Ovary (tissue), 9 donors: Measurements from ENCODE around the gene WDR1. TPM values are rescaled to one million over a fixed set of nuclear protein-coding genes. Genes with fewer than 3 reads are reported as not detected.

Experiments used
- DNase-seq, 5 donors: peaks; one replicate each; pipeline ENCODE4 v3.0.0-alpha.2; 2019 to 2020
- H3K27ac ChIP-seq, 2 donors: fragments of 200-600 bp; one replicate each; pipeline versions ENCODE4 v1.5.1 to v1.8.0; 2019 to 2022
- H3K27me3 ChIP-seq: fragments of 200-600 bp; one replicate; pipeline ENCODE4 v1.8.0; 2022
- H3K36me3 ChIP-seq: fragments of 200-600 bp; sonication (generic); one replicate; pipeline ENCODE4 v1.5.1; 2019
- H3K4me1 ChIP-seq: one replicate; pipeline ENCODE4 v1.8.1; 2013; ENCODE audit warnings: mild to moderate bottlenecking, moderate library complexity; ENCODE audit not compliant: insufficient read depth
- H3K4me3 ChIP-seq: fragments of 200-600 bp; sonication (generic); one replicate; pipeline ENCODE4 v1.5.1; 2017
- H3K9me3 ChIP-seq, 2 donors: fragments of 200-600 bp in 1 of 2; sonication (generic) in 1 of 2; one replicate each; pipeline versions ENCODE4 v1.5.1 to v1.8.1; 2013 to 2019; ENCODE audit warnings: mild to moderate bottlenecking in 1 of 2, moderate library complexity in 1 of 2
- CTCF ChIP-seq, 3 donors: fragments of 450-650 bp in 2 of 3; fragments of 200-600 bp in 1 of 3; IDR thresholded peaks; one replicate each; pipeline versions ENCODE4 v1.5.1 to v1.8.0; 2016 to 2022; ENCODE audit warnings: antibody characterized with exemption in 3 of 3, mild to moderate bottlenecking in 1 of 3
- EP300 ChIP-seq: sonication (generic); formaldehyde crosslinking; IDR thresholded peaks from one replicate; pipeline ENCODE4 v1.6.1; 2017; ENCODE audit warnings: antibody characterized with exemption
- POLR2A ChIP-seq: fragments of 450-650 bp; IDR thresholded peaks from one replicate; pipeline ENCODE4 v1.6.1; 2017; ENCODE audit warnings: antibody characterized with exemption, mild to moderate bottlenecking, moderate library complexity
- WGBS, 3 donors: extraction: QIAGEN DNeasy Blood & Tissue Kit in 1 of 3; methylation state at CpG; one replicate each; pipeline versions ENCODE4 v1.1.5 to v1.1.7; 2013 to 2017; 5-methylcytosine and 5-hydroxymethylcytosine counted together
- intact Hi-C, 4 donors: fragments of 100-400 bp; cut with DNase I; formaldehyde crosslinking; loops; one replicate each; pipeline versions ENCODE4 v1.11.0 to v1.15.1; 2022 to 2023
- polyA plus RNA-seq, 2 donors: library from polyadenylated mRNA; stranded (reverse); fragments of 200-250 nt in 1 of 2; fragments of 350-450 nt in 1 of 2; fragmentation: Illumina TruSeq in 1 of 2; extraction: RNeasy Lipid Tissue Mini Kit (QIAGEN cat#74804) in 1 of 2; gene quantifications; one replicate each; pipeline ENCODE4 v1.2.3, GENCODE V29; 2013 to 2014
- total RNA-seq, 7 donors: library from RNA; depleted of rRNA in 2 of 7; stranded (reverse); fragments of >200 nt in 2 of 7; fragmentation: NEBNext Ultra II Directional in 3 of 7; extraction: Animal tissue kit (Norgen Biotek cat#: 25700) in 3 of 7; gene quantifications; one replicate each; pipeline versions ENCODE4 v1.1.0 to v1.2.4, GENCODE V29; 2016 to 2023
- donor health status: DM: no; HTN: no; CAD: no; lungs with moderate emphysema.
- donor health status: DM: no; HTN: no; CAD: no.
- donor health status: Bipolar disorder and iron deficiency.
- donor health status: DM: yes; HTN: yes; CAD: no.
- donor health status: DM: no; HTN: no; CAD: no.
- donor health status: DM: yes; HTN: yes; CAD: no.

The WDR1 gene
- total and polyA plus RNA-seq, 9 donors, result 67.2 to 352 (median 260) TPM

- DNase-seq, result no peak
- H3K27me3 ChIP-seq, result no peaks in the 10 kb centered on the region
Observed at GRCh38 chr4:10153161-10153560, 36.6 kb upstream of the WDR1 start.

GRCh38 chr4:10151182-10151581 is 34.6 kb upstream of the WDR1 start:
- WGBS, 3 donors, result 87 to 90% (median 90%) methylated on average over 5 of the region's 5 CpGs
- no peak overlapping the region for H3K27ac ChIP-seq
- no peaks in the 10 kb centered on the region for H3K4me1 ChIP-seq
- TF ChIP-seq POLR2A (no peak), CTCF (IDR thresholded peaks at IDR 0.05) (no peak), EP300 (no peak)
- H3K9me3 ChIP-seq, result no peaks in the 10 kb centered on the region
- no peaks in the 10 kb centered on the region for H3K27me3 ChIP-seq
- H3K36me3 ChIP-seq, result no peaks in the 10 kb centered on the region
- DNase-seq, result no peak
- no peak overlapping the region for H3K4me3 ChIP-seq
- intact Hi-C loops, result no loop called here

More at GRCh38 chr4:10153161-10153560, 36.6 kb upstream of the WDR1 start:
- no peak for TF ChIP-seq POLR2A
- no peak for TF ChIP-seq EP300
- no peak for TF ChIP-seq CTCF (IDR thresholded peaks at IDR 0.05)
- H3K36me3 ChIP-seq, result no peaks in the 10 kb centered on the region
- H3K9me3 ChIP-seq, result no peaks in the 10 kb centered on the region
- no peaks in the 10 kb centered on the region for H3K4me1 ChIP-seq
- intact Hi-C loops, result no loop called here
- 89 to 100% (median 100%) methylated on average over 1 of the region's 1 CpG for WGBS, 3 donors
- H3K4me3 ChIP-seq, result no peak overlapping the region
- no peak overlapping the region for H3K27ac ChIP-seq

- 74 to 82% (median 79%) methylated on average over 4 of the region's 4 CpGs for WGBS, 3 donors
- H3K9me3 ChIP-seq, result no peaks in the 10 kb centered on the region
- H3K27me3 ChIP-seq, result no peaks in the 10 kb centered on the region
- no peaks in the 10 kb centered on the region for H3K36me3 ChIP-seq
- TF ChIP-seq CTCF (IDR thresholded peaks at IDR 0.05), result no peak
- no peak for TF ChIP-seq POLR2A
- TF ChIP-seq EP300, result no peak
- H3K27ac ChIP-seq, result no peak overlapping the region
- H3K4me1 ChIP-seq, result no peaks in the 10 kb centered on the region
- H3K4me3 ChIP-seq, result no peak overlapping the region
- no peak for DNase-seq
- intact Hi-C loops, result no loop called here
Observed at GRCh38 chr4:10144966-10145365, 28.4 kb upstream of the WDR1 start.

GRCh38 chr4:10144479-10144878 is 27.9 kb upstream of the WDR1 start:
- H3K9me3 ChIP-seq, result no peaks in the 10 kb centered on the region
- no peaks in the 10 kb centered on the region for H3K4me1 ChIP-seq
- no peak overlapping the region for H3K27ac ChIP-seq
- intact Hi-C loops, result no loop called here
- no peak overlapping the region for H3K4me3 ChIP-seq
- H3K27me3 ChIP-seq, result no peaks in the 10 kb centered on the region
- no peaks in the 10 kb centered on the region for H3K36me3 ChIP-seq
- DNase-seq, result no peak
- no peak for TF ChIP-seq CTCF (IDR thresholded peaks at IDR 0.05)
- no peak for TF ChIP-seq POLR2A
- no peak for TF ChIP-seq EP300

- H3K27ac ChIP-seq, result no peak overlapping the region
Observed at GRCh38 chr4:10143171-10143570, 26.6 kb upstream of the WDR1 start.

More at GRCh38 chr4:10143171-10143570, 26.6 kb upstream of the WDR1 start:
- TF ChIP-seq CTCF (IDR thresholded peaks at IDR 0.05), result no peak
- no peak for TF ChIP-seq POLR2A
- TF ChIP-seq EP300, result no peak
- Histone ChIP-seq H3K36me3 (no peaks in the 10 kb centered on the region), H3K4me1 (no peaks in the 10 kb centered on the region), H3K27me3 (no peaks in the 10 kb centered on the region), H3K9me3 (no peaks in the 10 kb centered on the region), H3K4me3 (no peak overlapping the region)
- intact Hi-C loops, result no loop called here
- DNase-seq, result no peak
- 79 to 85% (median 82%) methylated on average over 6 of the region's 6 CpGs for whole genome bisulfite sequencing, 3 donors
